ENCODE results near the gene SFRP5.

DNA sequence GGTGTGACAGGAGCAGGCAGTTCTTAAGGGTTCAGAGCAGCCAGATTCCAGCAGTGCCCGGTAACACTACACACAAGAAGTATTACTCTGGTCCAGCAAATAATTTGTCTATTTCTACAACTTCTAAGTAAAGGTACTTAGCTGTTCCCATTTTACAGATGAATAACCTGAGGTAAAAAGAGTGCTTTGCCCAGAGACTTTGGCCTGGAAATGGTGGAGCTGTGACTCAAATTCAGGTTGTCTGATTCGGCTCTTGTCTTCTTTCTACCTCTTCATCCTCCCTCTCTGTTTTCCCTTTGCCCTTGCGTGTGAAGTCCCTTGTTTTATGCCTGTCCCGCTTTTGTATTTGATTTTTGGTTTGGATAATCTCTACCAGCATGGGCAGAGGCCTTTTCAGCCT, 17.1 kb downstream of the SFRP5 start:
- TF ChIP-seq, protein P1, sequence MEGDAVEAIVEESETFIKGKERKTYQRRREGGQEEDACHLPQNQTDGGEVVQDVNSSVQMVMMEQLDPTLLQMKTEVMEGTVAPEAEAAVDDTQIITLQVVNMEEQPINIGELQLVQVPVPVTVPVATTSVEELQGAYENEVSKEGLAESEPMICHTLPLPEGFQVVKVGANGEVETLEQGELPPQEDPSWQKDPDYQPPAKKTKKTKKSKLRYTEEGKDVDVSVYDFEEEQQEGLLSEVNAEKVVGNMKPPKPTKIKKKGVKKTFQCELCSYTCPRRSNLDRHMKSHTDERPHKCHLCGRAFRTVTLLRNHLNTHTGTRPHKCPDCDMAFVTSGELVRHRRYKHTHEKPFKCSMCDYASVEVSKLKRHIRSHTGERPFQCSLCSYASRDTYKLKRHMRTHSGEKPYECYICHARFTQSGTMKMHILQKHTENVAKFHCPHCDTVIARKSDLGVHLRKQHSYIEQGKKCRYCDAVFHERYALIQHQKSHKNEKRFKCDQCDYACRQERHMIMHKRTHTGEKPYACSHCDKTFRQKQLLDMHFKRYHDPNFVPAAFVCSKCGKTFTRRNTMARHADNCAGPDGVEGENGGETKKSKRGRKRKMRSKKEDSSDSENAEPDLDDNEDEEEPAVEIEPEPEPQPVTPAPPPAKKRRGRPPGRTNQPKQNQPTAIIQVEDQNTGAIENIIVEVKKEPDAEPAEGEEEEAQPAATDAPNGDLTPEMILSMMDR (IDR thresholded peaks at IDR 0.05; ENCODE audit: insufficient read depth, low read length), result no peak
- no peak for TF ChIP-seq POLR2AphosphoS5 (IDR thresholded peaks at IDR 0.05; ENCODE audit: low read depth)
- no peak for TF ChIP-seq GABPA (IDR thresholded peaks at IDR 0.05; ENCODE audit: low read depth)
- TF ChIP-seq, protein P2, sequence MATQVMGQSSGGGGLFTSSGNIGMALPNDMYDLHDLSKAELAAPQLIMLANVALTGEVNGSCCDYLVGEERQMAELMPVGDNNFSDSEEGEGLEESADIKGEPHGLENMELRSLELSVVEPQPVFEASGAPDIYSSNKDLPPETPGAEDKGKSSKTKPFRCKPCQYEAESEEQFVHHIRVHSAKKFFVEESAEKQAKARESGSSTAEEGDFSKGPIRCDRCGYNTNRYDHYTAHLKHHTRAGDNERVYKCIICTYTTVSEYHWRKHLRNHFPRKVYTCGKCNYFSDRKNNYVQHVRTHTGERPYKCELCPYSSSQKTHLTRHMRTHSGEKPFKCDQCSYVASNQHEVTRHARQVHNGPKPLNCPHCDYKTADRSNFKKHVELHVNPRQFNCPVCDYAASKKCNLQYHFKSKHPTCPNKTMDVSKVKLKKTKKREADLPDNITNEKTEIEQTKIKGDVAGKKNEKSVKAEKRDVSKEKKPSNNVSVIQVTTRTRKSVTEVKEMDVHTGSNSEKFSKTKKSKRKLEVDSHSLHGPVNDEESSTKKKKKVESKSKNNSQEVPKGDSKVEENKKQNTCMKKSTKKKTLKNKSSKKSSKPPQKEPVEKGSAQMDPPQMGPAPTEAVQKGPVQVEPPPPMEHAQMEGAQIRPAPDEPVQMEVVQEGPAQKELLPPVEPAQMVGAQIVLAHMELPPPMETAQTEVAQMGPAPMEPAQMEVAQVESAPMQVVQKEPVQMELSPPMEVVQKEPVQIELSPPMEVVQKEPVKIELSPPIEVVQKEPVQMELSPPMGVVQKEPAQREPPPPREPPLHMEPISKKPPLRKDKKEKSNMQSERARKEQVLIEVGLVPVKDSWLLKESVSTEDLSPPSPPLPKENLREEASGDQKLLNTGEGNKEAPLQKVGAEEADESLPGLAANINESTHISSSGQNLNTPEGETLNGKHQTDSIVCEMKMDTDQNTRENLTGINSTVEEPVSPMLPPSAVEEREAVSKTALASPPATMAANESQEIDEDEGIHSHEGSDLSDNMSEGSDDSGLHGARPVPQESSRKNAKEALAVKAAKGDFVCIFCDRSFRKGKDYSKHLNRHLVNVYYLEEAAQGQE (IDR thresholded peaks at IDR 0.05; ENCODE audit: insufficient replicate concordance, low read depth), result no peak

All from HL-60 (cell line).